NCI-H2171 treated with DMSO at 0.1 percent for 48 hours (cell line): ENCODE measurements around the gene PDE7B.

Experiments
- DNase-seq: peaks from one replicate; lab custom pipeline; 2025; lab: John Stamatoyannopoulos, UW

PDE7B gene

DNA sequence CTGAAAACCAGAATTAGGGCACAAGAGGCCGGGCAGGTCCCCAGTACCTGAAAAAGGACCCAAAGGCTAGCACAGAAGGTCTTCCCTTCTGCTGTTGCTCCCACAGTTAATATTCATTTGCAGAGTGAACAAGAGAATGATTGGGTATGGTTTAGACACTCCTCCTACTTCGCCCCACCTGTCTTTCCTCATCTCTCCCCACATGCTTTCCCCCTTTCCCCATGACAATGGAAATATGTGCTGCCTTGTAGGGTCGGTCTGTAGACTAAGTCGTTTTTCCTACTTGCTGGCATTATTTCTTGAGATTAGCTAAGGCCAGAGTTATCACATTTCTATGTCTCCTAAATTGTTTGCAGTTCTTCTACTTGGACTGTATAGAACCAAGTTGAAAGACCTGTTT is 181.9 kb downstream of the PDE7B start:
- DNase-seq, result no peak

DNA sequence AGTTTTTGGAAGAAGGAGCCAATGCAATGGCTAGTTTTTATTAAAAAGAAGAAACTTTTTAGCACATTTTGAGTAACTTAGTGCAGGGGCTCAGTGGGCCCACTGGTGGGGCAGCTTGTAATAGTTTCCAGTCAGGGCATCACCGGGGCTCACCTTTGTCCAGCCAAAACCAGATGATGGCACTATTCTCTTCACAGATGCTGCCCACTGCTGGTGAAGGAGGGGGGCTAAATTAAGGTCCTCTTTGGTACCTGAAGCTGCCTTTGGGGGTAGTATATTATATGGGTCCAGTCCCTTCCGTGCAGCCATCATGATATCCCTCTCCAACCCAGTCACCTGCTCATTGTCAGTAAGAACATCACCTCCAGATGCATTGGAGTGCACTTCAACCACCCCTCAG is 182.9 kb downstream of the PDE7B start:
- no peak for DNase-seq

DNA sequence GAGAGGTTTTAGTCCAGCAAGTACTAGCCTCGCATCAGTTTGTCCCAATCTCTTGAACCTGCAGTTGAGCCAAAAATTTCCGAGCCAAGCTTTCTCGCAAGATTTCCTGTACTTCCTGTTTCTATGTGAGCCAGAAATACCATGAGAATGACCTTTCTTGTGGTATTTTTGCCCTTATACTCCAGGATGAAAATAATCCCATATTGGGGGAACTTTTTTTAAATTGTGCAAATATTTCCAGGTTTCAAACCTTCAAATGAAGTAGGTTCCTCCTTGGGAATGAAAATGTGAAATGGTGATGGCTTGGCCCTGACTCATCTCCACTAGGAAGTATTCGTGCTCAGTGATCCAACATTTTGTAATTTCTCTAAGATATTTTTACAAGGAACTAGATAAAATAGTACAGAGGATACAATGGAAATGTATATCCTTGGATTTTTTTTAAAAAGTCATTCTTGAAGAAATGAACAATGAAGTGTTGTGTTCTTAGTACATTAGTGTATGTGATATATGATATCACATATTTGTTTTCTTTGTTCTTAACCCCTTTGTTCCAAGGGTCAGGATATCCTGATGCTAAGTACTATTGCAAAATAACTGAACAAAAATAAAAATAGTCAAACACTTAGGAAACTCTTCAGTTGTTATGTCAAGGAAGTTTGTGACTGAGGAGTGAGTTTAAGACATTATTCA is 184.0 kb downstream of the PDE7B start:
- DNase-seq, result no peak

DNA sequence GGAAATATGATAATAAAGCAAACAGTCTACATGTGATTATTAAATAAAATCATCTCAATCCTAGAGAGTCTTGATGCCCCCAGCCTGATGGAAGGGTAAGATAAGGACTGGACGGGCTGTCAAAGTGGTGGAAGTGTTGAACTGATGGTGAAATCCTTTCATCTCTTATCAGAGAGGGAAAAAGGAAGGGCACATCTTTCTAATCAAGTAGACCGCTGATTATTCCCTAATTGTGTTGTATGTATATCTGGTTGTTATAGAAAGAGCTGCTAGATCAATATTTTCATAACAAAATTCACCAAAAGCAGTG is 184.5 kb downstream of the PDE7B start:
- no peak for DNase-seq

DNA sequence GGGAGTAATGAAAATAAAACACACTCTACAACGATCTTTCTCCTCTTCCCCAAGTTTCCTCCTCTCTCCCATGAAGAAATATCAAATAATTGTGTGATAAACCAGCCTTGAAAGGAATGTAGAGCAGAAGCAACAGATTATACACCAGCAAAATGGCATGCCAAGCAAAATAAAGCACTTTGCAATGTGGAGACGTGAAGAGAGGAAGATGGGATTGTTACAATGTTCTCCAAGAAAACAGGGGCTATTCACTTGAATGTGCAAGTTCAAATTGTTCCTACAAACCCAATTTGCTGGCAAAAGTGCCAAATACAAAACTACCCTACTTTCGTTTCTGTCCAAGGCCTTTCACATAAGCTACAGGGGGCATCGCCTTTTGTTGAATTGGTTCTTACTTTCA is 185.1 kb downstream of the PDE7B start:
- no peak for DNase-seq

DNA sequence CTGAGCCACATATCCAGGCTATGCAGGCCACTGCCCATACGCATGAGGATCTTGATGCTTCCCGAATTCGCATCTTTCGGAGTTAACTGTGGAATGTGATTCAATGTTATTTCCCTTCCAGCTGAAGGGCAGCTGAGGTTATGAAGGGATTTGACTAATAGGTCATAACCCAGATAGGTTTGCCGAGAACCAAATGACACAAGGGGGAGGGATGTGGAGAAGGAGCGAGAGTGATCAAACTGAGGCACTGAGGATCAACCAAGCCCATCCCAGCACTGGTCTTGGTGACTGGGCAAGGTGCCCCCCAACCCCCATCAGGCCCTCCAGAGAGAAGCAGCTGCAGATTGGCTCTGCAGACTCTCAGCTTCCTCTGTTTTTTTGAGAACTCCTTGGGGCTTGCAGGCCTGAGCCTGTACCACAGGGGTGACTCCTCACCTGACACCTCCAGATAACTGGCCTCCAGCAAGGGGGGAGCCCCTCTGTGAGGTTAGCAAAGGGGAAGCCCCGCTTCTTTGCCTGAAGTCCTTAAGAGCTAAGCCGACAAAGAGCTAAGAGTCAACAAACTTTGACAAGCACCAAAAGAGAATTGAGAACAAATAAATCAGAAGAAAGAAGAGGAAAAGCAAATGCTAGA is 185.9 kb downstream of the PDE7B start:
- no peak for DNase-seq

DNA sequence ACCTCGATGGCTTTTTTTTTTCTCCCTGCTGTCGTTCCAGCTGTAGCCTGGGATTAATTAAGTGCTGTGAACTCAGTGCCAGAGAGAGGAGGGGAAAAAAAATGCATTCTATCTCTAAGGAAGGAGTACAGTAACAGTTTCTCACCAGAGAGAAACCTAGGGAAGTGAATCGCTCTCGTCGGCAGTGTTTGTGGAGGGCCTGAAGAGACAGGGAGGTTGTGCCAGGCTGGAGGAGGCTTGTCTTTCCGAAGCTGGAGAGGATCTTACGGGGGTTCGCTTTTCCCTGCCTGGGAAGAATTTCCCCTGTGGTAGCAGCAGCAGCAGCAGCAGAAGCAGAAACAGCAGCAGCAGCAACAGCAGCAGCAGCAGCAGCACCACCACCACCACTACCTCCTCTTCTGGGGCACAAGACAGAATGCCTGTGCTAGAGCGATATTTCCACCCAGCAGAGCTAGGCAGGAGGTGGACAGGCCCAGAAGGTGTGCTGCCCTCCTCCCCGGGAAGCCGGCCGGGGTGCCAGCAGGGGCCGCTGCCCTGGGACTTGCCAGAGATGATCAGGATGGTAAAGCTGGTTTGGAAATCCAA is 186.5 kb downstream of the PDE7B start:
- peak; percentile 15 for DNase-seq

DNA sequence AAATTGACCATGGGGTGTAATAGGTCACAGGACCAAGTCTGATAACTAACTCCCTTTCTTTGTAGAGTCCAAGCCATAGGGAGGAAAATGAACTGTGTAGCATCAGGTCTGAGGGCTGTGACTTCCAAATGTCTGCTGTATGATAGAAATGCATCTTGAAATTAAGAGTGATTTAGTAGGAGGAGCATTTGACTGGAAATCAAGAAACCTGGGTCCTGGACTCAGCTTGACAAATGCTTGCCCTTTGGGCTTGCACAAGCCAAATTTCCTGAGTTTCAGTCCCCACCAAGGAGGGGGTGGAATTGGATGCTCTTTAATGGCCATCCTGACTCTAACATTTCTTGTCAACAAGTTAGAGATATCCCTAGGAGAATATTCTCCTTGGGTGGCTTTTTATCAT is 187.0 kb downstream of the PDE7B start:
- no peak for DNase-seq

DNA sequence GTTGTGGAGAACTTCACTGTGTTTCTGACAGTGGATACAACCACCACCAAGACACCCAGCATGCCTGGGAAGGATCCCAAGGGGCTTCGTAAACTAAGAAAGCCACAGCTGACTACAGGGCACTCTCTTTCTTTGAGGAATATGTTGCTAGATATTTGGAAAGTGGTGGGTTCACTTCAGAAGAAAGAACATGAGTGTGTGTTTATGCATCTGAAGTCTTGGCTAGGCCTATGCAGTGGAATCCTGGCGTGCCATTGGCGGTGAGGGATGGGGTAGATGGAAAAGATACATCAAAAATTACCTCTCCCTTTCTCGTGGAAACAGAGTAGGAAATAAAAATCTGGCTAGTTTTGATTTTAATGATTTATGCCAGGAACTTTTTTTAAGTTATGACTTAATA is 187.7 kb downstream of the PDE7B start:
- no peak for DNase-seq

DNA sequence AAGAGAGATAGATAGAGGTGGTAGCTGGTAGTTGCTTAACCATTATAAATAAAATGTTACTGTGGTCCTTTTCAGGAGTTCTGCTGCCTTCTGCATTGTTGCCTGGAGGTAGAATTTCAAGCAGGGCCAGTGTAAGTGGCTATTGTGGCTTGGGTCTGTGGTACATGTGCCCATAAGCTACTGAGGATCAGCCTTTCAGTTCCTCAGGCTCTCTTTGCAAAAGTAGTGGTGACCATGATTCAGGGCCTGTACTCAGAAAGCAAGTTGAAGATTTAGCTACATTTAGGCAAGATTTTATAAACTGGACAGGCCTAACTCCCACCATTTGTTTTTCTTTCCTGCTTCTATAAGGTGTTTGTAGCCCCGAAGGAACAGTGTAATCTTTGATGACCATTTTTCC is 199.0 kb downstream of the PDE7B start:
- no peak for DNase-seq

DNA sequence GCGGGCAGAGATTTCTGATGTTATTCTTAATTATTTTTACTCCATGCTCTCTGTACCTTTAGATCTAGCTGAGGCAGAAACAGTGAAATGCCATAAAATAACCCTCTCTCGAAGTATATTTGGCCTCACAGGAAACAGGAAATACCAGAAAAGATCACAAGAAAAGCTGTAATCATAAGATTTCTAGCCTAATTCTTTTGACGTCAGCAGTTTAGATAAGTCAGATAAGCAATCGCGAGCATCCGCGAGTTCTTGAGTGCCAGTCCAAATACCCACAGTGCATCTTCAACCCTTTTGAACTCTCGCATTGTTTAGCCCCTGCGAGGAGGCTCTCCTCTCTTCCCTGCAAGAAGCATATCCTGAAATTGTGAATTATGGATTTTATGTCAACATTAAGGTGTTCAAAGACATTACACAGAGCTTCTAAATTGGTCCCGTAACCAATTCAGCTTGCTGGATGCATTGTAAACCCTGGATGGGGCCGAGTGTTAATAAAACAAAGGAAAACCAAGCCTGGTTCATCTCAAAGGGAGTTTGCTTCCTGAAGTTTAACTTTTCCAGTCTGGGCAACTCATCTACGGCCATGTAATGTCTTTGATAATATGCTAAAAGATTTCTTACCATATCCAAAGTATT is 199.8 kb downstream of the PDE7B start:
- no peak for DNase-seq

DNA sequence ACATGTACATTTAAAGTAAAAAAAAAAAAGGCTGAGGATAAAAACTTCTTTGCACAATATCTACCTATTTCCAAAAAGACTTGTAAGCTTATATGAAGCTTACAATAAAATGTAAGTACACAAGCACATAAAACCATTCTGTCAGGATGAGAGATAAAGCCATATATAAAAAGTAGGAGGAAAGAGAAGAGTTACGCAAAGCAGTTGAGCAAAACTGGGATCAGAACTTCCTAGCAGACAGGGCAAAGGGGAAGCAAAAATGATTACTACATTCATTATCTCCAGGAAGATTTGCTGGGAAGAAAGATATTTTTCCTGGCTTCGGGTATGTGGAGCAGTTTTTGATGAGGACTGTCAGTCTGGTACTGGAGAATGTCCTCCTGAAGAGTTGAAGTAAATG is 200.5 kb downstream of the PDE7B start:
- no peak for DNase-seq

DNA sequence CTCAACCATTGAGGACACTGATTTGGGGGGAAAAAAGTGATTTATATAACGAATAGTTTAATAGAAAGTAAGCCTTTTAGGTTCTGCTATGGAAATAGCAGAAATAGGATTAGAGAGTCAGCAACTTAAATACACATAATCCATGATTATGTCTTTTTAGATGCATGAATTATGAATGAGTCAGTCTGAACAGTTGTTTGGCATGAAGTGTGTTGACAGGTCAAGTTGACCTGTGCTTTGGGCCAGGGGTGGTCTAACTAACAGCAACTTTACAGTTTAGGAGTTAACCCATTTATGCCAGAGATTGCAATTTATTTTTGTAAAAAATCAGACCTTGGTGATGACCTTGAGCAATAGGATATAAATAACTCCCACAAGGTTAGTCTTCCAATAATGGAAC is 207.4 kb downstream of the PDE7B start:
- DNase-seq, result no peak

DNA sequence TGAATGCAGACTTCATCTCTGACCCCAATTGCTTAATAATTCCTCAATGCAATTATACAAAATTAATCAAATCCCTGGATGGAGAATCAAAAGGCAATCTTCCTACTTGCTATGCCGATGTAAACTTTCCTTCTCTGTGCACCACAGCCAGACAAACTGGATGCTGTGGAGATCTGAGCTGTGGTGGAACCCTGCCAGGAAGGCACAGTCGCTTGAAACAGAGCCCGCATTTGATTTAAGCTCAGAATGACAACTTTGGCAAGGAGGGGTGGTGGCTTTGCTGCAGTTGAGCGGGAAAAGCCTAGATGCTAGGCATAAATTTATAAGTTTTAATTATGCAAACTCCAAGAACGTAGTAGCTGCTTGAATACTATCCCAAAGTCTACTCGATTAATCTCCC is 207.8 kb downstream of the PDE7B start:
- no peak for DNase-seq

DNA sequence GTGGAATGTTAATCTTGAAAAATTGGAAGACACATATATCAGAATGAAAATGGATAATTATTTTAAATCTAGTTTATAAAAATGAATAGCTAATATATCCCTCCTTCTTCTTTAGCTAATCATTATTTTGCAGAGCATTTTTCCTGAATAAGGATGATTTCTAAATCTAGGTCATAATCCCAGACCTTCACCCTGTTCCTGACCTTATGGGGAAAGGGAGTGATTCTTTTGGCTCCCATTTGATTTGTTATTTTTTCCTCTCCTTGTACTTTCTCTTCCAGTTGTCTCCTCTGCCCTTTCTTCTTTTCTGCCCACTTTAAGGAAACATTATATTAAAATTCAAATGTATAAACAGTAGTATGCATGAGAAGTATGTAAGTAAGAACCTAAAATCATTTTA is 208.6 kb downstream of the PDE7B start:
- no peak for DNase-seq

DNA sequence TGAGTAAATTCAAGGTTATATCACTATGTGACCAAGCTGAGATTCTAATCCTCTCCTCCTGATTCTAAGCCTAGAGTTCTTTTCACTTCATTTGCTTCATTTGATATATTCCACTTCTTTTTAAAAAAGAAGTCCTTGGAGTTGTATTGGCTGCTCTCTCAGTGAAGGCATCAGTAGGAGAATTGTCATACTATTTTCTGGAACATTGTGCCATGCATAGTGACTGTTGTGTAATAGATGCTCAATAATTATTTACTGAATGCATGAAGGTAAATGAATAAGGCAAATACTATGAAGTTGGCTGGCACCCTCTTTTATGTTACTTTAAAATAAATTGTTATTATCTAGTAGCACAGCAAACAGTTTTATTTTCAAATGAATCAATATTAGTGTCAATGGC is 209.3 kb downstream of the PDE7B start:
- no peak for DNase-seq

DNA sequence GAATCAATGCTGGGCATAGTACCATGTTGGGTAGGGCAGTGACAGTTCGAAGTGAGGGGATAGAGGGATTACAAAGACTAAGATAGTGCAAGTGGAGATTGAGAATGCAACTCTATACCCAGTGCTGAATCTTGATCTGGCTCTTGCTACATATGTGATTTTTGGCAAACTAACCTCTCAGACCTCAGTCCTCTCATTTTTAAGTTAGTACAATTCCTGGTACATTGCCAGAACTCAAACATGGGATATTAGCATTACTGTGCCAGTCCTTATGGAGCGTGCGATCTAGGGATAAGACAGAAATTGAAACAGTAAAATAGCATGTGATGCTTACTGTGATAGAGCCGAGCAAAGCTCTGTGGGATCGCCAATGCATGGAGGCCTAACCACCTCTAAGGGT is 210.2 kb downstream of the PDE7B start:
- no peak for DNase-seq

DNA sequence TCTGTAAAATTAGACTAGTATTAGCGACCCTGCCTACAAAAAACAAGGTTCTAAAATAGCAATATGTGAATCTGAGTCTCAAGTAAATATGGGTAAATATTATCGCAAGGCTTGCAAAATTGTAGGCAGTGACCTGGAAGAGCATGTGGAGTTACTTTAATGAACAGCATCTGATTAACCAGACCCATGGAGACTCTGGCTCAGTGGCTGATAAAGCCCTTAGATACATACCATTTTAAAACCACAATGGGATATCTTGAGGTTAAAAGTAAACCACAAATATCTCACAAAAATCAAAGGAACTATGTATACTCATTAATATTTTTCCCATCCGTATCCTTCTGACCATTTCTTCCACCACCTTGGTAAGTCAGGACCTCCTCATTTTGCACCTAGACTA is 211.6 kb downstream of the PDE7B start:
- no peak for DNase-seq

DNA sequence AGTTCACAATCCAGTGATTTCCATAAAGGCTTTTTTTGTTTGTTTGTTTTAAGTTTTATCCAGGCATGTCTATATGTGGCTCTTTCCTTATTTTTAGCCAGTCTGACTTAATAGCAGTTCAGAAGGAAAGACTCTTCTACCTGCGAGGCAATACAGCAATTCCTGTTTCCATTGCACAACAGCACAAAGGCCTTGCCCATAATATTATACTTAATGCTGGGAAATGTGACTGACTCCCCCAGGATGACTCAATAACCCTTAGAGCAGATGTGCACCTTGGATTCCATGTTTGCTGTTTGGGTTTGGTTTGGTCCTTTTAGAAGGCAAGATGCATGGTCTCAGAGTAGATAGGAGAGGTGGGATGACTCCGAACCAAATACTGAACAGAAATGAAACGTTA is 214.5 kb downstream of the PDE7B start:
- DNase-seq, result no peak

DNA sequence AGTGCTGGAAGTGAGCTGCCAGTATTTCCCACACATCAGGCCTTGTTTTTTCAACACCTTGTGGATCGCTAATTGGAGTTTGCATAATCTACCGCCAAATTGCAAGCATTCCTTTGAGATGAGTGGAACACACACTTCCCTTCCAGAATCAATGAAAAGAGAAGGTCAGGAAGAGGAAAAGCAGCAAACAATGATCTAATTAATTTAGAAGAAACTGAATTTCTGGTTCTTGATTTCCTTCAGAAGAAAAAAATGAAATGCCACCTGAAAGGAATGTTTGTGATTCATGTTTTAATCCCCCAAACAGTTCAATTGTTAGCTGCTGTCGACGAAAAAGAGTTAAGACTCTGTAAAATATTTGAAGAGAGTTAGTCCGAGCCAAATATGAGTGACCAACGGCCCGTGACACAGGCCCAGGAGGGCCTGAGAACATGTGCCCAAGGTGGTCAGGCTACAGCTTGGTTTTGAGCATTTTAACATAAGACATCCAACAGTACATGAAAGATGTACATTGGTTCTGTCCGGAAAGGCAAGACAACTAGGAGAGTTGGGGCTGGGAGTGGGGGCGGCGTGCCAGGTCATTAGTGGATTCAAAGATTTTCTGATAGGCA is 216.3 kb downstream of the PDE7B start:
- DNase-seq, result no peak

DNA sequence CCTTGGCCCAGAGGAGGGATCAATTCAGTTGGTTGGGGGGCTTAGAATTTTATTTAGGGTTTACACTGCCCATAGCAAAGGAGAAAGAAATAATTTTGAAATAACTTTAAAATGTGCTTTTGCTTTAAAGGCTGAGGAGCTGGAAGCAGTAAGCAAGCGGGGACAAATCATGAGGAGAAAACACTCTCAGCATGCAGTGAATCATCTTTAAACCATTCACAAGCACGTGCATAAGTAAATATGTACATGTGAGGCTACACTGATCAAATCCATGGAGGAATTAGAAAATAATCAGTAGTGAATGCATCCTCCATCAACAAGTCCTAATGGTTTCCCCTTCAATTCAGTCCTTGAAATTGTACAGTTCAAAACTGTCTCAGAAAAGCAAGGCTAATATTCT is 217.6 kb downstream of the PDE7B start:
- no peak for DNase-seq

DNA sequence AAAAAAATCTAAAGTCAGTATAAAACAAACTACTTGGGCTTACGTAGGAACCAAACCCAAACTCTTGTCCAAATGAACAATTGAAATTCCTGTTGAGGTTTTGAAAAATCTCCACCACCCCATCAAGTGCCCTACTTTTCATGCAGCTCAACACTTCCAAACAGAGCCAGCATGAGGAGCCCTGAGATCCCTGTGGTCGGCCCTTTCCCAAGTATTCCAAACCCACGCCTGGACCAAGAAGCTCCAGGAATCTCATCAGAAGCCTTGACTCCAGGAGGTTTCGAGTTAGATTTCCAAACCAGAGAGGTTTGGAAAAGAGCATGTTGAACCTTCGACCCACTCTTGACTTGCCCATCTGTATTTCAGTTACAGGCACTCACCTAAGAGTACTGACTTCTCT is 219.3 kb downstream of the PDE7B start:
- DNase-seq, result no peak

DNA sequence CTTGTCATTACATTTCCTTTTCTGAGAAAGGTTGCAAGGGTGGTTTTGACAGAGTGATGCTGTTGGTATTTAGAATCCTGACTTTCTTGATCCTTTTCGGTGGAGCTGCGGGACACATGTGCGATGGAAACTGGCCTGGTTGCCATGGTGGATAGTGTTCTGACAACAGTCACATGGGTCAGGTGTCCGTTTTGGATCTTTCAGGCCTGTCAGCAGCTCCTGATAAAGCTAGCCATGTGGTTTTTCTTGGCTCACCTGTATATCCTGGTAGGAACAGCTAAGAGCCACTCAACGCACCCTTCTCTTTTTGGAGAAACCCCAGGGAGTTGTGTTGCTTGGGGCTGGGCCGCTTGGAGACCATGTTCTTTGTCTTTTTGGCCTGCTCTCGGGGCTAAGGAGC is 221.2 kb downstream of the PDE7B start:
- DNase-seq, result no peak
